GM18505 (cell line): ENCODE data around the gene DCUN1D2.

Experiments
- ATAC-seq: cut with Tn5 transposase; IDR thresholded peaks from one replicate; pipeline ENCODE4 v1.9.1; 2021; ENCODE audit not compliant: unreplicated experiment
- POLR2A ChIP-seq: IDR thresholded peaks from 4 replicates; pipeline ENCODE4 v1.6.1; 2011; ENCODE audit warnings: borderline replicate concordance; ENCODE audit not compliant: insufficient read depth, insufficient read length; ENCODE audit errors: extremely low read depth

Gene DCUN1D2

DNA sequence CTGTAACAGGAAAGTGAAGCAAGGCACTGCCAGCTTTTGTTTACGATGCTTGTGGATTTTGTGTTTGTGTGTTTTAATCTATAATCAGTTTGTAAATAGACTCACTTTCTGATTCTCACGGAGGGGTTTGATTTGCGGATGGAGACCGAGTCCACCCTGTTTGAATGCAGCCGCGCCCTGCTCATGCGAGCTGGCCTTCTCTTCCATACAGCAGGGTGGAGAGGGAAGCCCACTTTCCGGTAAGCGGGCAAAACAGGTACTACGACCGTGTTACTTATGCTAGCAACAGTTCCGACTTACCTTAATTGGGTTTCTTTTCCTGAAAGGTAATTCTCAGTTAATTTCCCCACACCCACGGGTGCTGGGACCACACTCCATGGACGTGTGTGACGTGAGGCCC, 70.3 kb downstream of the DCUN1D2 start:
- TF ChIP-seq POLR2A = no peak
- ATAC-seq = no peak

DNA sequence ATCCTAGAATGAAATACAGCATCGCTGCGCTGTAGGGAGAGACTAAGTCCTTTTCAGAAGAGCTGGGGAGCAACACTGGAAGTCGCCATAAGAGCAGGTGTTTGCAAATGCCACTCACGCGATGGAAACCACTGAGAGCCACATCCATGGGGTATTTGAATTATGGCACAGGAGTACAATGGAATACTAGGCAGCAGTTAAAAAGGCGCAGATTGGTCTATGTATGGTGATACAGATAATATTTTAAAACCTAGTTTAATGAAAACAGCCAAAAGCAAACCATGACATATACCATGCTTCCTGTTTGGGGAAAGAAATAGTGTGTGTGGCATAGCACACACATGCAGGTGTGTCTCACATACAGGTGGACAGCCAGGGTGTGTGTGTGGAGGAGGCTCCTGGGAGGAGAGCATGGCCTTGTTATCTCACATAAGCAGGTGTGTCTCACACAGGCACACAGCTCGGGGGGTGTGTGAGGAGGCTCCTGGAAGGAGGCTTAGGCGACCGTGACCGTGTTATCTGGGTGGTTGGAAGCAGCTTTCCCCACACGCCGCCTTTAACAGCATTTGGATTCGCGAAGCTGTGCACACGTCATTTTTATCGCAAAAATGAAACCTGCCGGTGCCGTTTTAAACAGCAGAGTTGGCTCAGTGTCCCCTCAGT, 70.8 kb downstream of the DCUN1D2 start:
- no peak for TF ChIP-seq POLR2A
- no peak for ATAC-seq

DNA sequence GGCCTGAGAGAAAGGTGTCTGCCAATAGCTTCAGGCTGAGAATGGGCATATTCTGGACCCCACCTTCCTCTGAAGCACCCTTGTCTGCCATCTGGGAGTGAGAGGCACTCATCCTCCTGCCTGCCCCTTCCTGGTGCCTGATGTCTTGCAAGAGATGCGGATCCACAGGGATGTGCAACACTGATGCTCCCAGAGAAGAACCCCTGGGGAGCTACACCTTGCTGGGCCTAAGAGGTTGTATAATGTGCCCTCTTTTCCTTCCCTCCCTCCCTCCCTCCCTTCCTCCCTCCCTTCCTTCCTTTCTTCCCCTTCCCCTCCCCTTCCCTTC, 71.8 kb downstream of the DCUN1D2 start:
- no peak for ATAC-seq
- no peak for TF ChIP-seq POLR2A

DNA sequence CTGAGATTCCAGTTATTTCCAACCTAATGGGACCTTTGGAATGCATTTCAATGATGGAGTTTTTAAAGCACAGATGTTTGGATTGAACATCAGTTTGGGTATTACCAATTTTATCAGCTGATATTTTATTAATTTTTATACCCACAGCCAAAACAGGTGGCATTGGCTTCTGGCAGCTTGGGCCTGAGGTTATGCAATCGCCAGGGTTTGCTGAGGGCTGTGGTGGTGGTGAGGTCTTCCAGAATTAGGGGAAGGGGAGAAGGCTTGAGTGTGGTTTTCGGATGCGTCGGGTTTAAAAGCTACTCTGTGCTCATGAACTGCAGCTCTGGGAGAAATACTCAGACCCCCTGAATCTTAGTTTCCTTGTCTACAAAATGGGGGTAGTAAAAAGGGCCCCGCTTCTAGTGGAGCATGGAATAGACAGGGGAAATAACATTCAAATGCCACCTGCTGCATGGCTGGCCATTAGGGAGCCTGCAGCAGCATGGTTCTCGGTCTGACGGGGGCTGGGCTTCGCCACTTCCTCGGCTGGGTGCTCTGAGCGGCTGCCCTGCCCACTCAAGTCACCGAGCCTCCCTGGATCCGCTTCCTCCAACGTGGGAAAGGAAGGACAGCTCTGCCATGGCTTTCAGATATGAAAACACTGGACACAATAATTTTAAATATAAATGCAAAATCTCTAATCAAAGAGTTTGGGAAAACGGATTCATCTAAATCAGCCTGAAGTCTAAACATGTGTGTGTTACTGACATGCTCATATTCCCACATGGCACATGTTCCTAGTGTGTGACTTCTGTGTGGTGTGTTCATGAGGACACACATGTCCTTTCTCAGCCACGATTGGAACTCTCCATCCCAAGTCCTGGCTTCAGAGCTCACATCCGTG, 72.4 kb downstream of the DCUN1D2 start:
- no peak for TF ChIP-seq POLR2A
- no peak for ATAC-seq

DNA sequence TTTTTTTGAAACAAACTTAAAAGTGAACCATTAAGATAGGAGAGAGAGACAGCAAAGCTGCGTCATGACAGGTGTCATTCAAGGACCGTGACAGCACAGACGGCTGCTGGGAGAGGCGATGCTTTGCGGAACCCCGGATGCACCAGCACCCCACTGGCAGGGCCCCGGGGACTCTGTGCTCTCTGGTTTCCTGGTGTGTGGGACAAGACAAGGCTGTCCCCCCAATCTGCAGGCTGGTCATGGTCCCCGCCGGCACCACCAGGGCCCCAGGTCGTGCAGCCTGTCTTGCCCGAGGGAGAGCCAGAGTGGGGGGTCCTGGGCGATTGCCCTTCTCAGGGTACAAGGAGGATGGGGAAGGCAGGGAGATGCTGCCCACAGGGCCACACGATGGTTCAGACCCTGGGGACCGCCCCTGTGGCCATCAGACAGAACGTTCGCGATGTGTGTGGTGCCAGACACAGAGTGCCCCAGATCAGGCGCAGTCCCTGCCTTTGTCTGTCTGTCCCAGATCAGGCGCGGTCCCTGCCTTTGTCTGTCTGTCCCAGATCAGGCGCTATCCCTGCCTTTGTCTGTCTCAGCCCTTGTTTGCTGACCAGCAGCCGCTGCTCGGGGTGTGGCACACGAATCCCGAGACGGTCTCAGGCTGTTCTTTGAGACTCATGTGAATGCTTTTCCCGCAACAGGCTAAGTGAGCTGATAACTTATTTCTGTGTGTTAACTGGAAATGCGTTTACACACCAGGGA, 73.3 kb downstream of the DCUN1D2 start:
- ATAC-seq = no peak
- TF ChIP-seq POLR2A = no peak

DNA sequence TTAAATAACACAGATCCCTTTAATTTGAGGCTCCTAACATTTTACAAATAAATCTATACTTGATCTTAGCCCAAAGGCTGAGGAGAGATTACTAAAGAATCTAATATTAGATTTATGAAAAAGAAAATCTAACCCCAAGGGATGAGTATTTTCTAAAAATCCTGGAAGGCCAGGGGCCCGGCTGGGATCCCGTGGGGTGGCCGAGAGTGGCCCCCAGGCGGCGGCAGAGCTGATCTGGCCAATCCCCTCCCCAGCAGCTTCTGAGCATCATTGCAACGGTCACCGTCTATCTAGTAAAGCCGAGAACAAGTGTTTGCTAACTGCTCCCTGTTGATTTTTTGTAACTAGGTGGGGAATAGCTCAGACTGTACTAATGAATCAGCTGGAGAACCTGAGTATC, 74.7 kb downstream of the DCUN1D2 start:
- no peak for ATAC-seq
- TF ChIP-seq POLR2A = no peak

DNA sequence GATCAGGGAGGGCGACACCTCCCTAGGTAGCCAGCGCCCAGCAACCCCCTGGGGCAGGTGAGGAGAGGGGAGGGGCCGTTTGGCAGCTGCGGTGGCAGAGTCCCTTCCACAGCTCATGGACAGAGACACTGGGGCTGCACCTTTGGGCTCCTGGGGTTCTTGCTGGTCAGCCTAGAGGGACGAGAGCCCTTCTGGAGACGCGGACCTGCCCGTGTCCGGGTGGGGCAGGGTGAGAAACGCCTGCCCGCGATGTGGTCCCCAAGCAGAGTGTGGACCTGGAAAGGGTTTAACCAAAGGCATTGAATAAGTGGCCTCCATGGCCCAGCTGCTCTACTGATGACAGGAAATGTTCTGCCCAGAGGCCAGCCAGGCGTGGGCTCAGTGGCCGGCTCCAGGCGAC, 75.5 kb downstream of the DCUN1D2 start:
- no peak for ATAC-seq
- TF ChIP-seq POLR2A = no peak

DNA sequence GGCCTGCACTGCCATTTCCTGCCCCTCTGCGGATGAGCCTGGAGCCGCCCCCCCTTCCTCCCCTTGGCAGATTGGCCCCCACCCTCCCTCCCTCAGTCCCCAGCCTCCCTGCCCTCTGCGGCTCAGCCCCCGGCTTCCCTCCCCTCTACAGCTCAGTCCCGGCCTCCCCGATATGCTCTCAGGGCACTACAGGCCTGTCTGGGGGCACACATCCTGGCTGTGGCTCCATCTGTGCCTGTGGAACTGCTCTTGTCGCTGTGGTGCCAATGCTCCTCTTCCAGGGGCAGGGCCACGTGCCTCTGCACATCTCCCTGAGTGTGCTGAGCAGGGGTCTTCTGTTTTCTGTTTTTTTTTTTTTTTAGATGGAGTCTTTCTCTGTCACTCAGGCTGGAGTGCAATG, 76.2 kb downstream of the DCUN1D2 start:
- no peak for ATAC-seq
- no peak for TF ChIP-seq POLR2A

DNA sequence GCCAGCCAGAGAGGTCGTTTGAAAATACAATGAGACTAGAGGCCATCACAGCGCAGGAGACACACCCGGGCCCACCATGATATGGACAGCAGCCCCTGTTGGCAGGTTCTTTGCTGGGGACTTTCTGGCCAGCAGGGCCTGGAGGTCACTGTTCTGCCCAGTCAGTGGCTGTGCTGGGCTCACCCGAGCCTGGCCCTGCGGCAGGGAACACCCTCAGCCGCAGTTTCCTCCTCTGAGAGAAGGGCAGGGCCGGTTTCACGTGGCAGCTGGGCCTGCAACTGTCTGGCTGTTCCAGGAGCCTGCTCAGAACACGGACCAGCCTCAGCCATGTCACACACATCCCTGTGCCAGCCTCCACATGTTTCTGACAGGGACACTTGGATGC, 76.6 kb downstream of the DCUN1D2 start:
- TF ChIP-seq POLR2A = no peak
- ATAC-seq = no peak

DNA sequence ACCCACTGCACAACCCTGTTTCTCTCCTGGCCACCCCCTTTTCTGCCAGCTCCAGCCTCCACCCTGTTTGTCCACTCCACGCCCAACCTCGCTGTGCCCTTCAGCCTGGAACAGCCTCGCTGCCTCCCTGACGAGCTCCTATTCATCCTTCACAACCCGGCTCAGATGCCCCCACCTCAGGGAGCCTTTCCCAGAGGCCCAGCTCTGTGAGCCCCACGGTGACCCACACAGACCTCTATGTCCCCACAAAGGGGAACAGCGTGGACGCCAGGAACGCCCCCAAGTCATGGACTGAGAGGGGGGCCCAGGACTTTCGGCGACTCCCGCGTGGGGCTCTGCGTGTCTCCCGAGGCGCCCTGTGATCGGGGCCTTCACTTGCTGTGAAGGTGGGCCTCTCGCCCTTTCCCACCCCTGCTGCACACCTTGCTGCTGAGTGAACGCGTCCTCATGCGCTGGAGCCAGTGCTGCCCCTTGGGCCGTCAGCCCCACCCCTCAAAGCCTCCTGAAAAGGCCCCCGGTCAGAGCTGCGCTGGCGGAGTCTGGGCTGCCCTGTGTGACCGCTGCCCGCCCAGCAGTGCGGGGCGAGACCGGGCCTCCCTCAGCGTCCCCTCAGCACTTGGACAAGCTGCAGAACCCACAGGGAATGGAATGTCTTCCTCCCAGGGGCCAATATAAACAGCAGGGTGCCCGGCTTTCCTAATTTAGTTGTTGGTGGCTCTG, 77.2 kb downstream of the DCUN1D2 start:
- TF ChIP-seq POLR2A = no peak
- no peak for ATAC-seq

DNA sequence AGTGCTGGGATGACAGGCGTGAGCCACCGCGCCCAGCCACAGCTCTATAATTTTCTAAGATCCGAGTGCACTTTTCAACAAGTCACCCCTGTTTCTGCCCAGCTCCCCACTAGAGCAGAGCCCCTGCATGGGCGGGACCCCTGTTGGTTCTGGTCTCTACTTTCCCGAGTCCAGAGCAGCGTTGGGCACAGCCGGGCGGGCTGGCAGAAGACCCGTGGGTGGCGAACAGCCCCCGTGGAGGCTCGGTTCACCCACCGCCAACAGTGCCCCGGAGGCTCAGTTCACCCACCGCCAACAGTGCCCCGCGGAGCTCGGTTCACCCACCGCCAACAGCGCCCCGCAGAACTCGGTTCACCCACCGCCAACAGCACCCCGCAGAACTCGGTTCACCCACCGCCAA, 78.1 kb downstream of the DCUN1D2 start:
- ATAC-seq = no peak
- no peak for TF ChIP-seq POLR2A

DNA sequence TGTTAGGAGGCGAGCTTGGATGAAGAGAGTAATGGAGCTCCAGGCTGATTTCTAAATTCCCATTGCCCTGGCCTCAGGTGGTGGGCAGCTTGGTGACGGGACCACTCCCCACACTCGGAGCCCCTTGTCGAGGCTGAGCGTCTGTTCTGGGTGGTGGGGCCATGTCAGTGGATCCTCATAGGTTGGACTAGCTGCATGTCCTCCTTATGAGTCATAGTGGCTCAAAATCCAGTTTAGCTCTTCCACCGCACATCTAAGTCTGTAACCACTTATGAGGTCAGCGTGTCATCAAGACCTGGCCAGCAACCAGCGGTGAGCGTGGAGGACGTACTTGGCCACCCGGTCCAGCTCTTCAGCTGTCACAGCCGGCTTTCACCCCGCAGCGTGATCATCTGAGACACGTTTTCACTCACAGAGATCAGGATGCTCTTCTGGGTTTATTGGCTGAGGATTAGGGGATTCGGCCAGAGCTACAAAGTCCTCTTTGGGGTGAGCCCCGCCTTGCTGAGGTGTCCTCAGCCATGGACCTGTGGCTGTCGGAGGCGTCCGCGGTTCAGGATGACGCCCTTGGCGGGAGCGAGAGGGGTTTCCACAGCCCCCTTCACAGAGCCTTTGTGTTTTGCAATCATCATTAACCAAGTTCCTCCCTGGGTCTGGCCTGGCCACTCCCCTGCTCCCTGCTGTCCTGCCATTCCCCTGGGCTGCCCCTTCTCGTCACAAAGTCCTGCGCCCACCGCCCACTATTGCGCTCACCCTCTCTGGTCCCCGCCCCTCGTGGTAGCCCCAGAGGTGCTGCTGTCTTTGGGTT, 79.1 kb downstream of the DCUN1D2 start:
- no peak for ATAC-seq
- TF ChIP-seq POLR2A = no peak

DNA sequence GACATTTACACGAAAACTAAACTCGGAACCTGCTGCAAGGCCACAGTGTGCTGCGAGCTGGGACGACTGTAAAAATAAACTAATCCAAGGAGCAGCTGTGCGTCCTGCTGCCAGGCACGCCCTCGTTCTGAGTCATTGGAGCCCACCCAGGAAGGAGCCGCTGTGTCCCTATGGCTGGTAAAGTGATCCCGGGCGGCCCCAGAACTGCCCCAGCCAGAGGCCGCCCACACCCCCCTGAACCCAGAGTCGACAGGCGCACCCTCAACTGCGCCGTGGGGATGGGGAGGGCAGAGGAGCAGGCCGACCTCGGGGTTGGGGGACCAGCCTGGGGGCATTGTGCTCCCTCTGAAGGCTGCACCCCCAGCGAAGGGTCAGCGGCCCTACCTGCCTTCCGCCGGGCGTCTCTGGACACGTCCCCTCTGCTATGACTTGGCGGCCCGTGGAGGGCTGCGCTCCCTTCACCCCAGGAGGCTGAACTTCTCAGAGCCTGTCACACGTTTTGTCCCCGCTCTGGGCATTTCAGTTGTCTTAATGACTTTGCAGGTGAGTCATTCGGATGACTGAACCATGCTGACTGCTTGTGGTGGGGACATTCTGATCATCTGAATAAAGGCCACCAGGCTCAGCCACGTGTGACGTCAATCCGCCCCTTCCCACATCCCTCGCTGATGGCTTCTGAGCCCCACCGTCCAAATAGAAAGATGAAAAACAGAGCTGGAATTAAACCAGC, 79.9 kb downstream of the DCUN1D2 start:
- no peak for ATAC-seq
- TF ChIP-seq POLR2A = no peak

DNA sequence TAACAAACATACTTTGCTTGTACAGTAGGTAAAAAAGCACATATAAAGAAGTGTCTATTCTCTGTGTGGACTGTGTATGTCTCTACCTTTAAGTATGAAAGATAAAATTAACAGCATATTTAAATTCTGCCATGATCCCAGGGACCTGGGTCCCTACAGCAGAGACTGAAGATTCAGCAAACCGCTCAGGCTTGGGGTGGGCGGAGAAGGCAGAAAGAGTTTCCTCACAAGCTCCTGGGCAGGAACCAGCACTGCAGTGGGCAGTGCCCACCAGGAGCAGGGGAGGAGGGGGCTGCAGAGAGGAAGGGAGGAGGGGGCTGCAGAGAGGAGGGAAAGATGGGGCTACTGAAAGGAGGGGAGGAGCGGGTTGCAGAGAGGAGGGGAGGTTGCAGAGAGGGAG, 81.9 kb downstream of the DCUN1D2 start:
- no peak for TF ChIP-seq POLR2A

More for the DNA sequence above, 81.9 kb downstream of the DCUN1D2 start:
- no peak for ATAC-seq
